ENCODE measurements around the gene B4GALNT3.

GRCh38 chr12:535396-535795 is 75.7 kb downstream of the B4GALNT3 start:
- TF ChIP-seq CTCF (IDR thresholded peaks at IDR 0.05; ENCODE audit: low read length) = no peak
- TF ChIP-seq EZH2 (IDR thresholded peaks at IDR 0.05; ENCODE audit: borderline replicate concordance, low read length) = no peak

All from OCI-LY1 (cell line).